Common myeloid progenitor, CD34-positive (primary cell): ENCODE results near the gene PIAS1.
A peak's percentile ranks its signal among the peaks of the same experiment; 100 is the strongest.

ENCODE experiments used
- CTCF ChIA-PET: fragments of 350-600 bp; sonication (Branson Sonifier 250); formaldehyde crosslinking; loops from one replicate; lab custom pipeline; 2021; ENCODE audit warnings: antibody characterized with exemption; lab: Charles Lee
- POLR2A ChIA-PET: fragments of 350-600 bp; sonication (Branson Sonifier 250); formaldehyde crosslinking; loops from one replicate; lab custom pipeline; 2021; ENCODE audit warnings: antibody characterized with exemption; lab: Charles Lee
- DNase-seq, 3 donors: peaks; one replicate each; pipeline versions ENCODE4 v3.0.0 to v3.0.0-alpha.2; 2013
- H3K27ac ChIP-seq, 2 experiments: 1 replicate in 1 of 2; 2 replicates in 1 of 2; pipeline ENCODE4 v1.7.0; 2013; ENCODE audit warnings: inconsistent platforms in 2 of 2, low read length in 2 of 2, mild to moderate bottlenecking in 2 of 2, low read depth in 1 of 2, moderate library complexity in 1 of 2; ENCODE audit not compliant: severe bottlenecking in 2 of 2, insufficient read depth in 1 of 2, poor library complexity in 1 of 2
- H3K27me3 ChIP-seq, 5 experiments: replicated peaks in 2 of 5; 1 replicate in 3 of 5; 2 replicates in 2 of 5; pipeline versions ENCODE4 v1.6.1 to v1.7.0; 2013; ENCODE audit warnings: low read length in 4 of 5, mild to moderate bottlenecking in 2 of 5, moderate library complexity in 2 of 5, inconsistent platforms in 1 of 5; ENCODE audit not compliant: insufficient read depth in 5 of 5, control insufficient read depth in 4 of 5
- H3K36me3 ChIP-seq, 4 experiments: 1 replicate in 2 of 4; 2 replicates in 2 of 4; pipeline versions ENCODE4 v1.6.1 to v1.7.0; 2013; ENCODE audit warnings: low read length in 3 of 4, control low read depth in 1 of 4, mild to moderate bottlenecking in 1 of 4; ENCODE audit not compliant: control insufficient read depth in 4 of 4, insufficient read depth in 4 of 4
- H3K4me1 ChIP-seq, 4 experiments: 1 replicate in 3 of 4; 2 replicates in 1 of 4; pipeline versions ENCODE4 v1.6.1 to v1.7.1; 2013; ENCODE audit warnings: low read length in 3 of 4, mild to moderate bottlenecking in 3 of 4, control low read depth in 1 of 4, inconsistent platforms in 1 of 4, moderate library complexity in 1 of 4; ENCODE audit not compliant: control insufficient read depth in 4 of 4, insufficient read depth in 4 of 4; ENCODE audit errors: control extremely low read depth in 1 of 4
- H3K4me3 ChIP-seq, 7 experiments: 1 replicate in 4 of 7; 2 replicates in 3 of 7; pipeline versions ENCODE4 v1.5.1 to v1.7.0; 2013; ENCODE audit warnings: mild to moderate bottlenecking in 7 of 7, low read length in 6 of 7, moderate library complexity in 6 of 7, inconsistent platforms in 2 of 7, low read depth in 2 of 7, control low read depth in 1 of 7; ENCODE audit not compliant: insufficient read depth in 4 of 7, control insufficient read depth in 1 of 7; ENCODE audit errors: extremely low read depth in 1 of 7
- H3K9me3 ChIP-seq, 5 experiments: 1 replicate in 4 of 5; 2 replicates in 1 of 5; pipeline versions ENCODE4 v1.6.1 to v1.7.1; 2013; ENCODE audit warnings: low read length in 4 of 5, mild to moderate bottlenecking in 2 of 5, inconsistent platforms in 1 of 5, low read depth in 1 of 5, moderate library complexity in 1 of 5; ENCODE audit not compliant: control insufficient read depth in 4 of 5, insufficient read depth in 2 of 5; ENCODE audit errors: control extremely low read depth in 1 of 5
- WGBS: methylation state at CpG from one replicate; pipeline ENCODE4 v1.1.5; 2013; ENCODE audit not compliant: insufficient coverage; 5-methylcytosine and 5-hydroxymethylcytosine counted together

The PIAS1 gene

GRCh38 chr15:68114840-68115239, 60.7 kb downstream of the PIAS1 start:
- H3K36me3 ChIP-seq = peaks cover 0 to 4% (median 0%) of the 10 kb centered on the region in 4 experiments
- peak in 1 of 3 donors; percentile 45 for DNase-seq
- WGBS = no CpG with 5 or more reads among the region's 2 CpGs
- POLR2A ChIA-PET = no interaction called here
- CTCF ChIA-PET = interaction anchor here (0.9 kb wide), 1 partner anchor 8 kb away, joined by 3 read pairs; no protein-coding TSS in a partner anchor
- H3K27me3 ChIP-seq = no peaks in the 10 kb centered on the region
- H3K9me3 ChIP-seq = peaks cover 0 to under 1% (median 0%) of the 10 kb centered on the region in 5 experiments
- peak overlapping the region; percentile 80 to 90 for H3K27ac ChIP-seq
- peaks cover 5 to 17% (median 11%) of the 10 kb centered on the region in 4 experiments for H3K4me1 ChIP-seq
- peak overlapping the region in 6 of 7 experiments; percentile 43 to 80 (median 64) for H3K4me3 ChIP-seq

DNA sequence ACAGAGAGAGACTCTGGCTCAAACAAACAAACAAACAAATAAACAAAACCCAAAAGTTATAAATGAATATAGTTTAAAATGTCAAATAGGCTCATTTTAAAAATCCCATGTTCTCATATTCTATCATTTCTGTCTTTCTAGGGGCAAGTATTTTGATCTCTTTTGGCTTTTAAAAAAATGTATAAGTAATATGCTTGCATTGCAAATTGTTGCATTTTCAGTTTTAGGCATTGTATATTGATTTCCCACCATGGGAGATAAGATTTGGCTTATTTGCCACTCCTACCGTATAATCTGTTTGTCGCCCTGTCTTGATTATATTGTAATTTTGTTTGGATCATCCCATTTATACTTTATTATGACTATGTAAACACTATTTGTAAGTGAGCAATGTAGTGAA, 70.6 kb downstream of the PIAS1 start:
- H3K9me3 ChIP-seq = peaks cover 0 to 6% (median 3%) of the 10 kb centered on the region in 5 experiments
- POLR2A ChIA-PET = no interaction called here
- no peak for DNase-seq
- no peak overlapping the region for H3K27ac ChIP-seq
- peaks cover 3 to 15% (median 10%) of the 10 kb centered on the region in 4 experiments for H3K36me3 ChIP-seq
- H3K27me3 ChIP-seq = no peaks in the 10 kb centered on the region
- CTCF ChIA-PET = no interaction called here
- H3K4me1 ChIP-seq = no peaks in the 10 kb centered on the region
- no CpG with 5 or more reads among the region's 2 CpGs for WGBS
- H3K4me3 ChIP-seq = no peak overlapping the region

DNA sequence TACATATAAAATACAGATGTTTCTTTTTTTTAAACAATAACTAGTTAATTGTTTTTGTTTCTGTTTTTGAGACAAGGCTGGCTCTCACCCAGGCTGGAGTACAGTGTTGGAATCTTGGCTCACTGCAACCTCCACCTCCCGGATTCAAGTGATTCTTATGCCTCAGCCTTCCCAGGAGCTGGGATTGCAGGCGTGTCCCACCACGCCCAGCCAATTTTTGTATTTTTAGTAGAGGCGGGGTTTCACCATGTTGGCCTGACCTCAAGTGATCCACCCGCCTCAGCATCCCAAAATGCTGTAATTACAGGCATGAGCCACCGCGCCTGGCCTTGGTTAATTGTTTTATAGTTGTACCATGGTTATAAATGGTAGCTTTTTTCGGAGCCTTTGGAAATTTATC, 72.3 kb downstream of the PIAS1 start:
- Histone ChIP-seq H3K4me1 (no peaks in the 10 kb centered on the region), H3K36me3 (peaks cover 3 to 11% (median 8%) of the 10 kb centered on the region in 4 experiments), H3K27me3 (no peaks in the 10 kb centered on the region), H3K27ac (no peak overlapping the region), H3K4me3 (no peak overlapping the region), H3K9me3 (peaks cover 0 to 4% (median under 1%) of the 10 kb centered on the region in 5 experiments)
- no peak for DNase-seq
- 100% methylated on average over 3 of the region's 8 CpGs for WGBS
- POLR2A ChIA-PET = no interaction called here
- CTCF ChIA-PET = interaction anchor here (1.7 kb wide), 1 partner anchor 29 kb away, joined by 4 read pairs; no protein-coding TSS in a partner anchor

- DNase-seq = no peak
- ChIA-PET POLR2A (no interaction called here), CTCF (no interaction called here)
- no peak overlapping the region for H3K27ac ChIP-seq
- 100% methylated on average over 2 of the region's 3 CpGs for WGBS
- H3K36me3 ChIP-seq = peaks cover 2 to 11% (median 5%) of the 10 kb centered on the region in 4 experiments
- no peaks in the 10 kb centered on the region for H3K27me3 ChIP-seq
- H3K4me3 ChIP-seq = no peak overlapping the region
- peaks cover 0 to 4% (median 0%) of the 10 kb centered on the region in 5 experiments for H3K9me3 ChIP-seq
- H3K4me1 ChIP-seq = no peaks in the 10 kb centered on the region
These were observed 75.0 kb downstream of the PIAS1 start for GRCh38 chr15:68129072-68129471.

- peaks cover 0 to 4% (median 2%) of the 10 kb centered on the region in 4 experiments for H3K36me3 ChIP-seq
- no peak overlapping the region for H3K4me3 ChIP-seq
- WGBS = no CpG with 5 or more reads among the region's 3 CpGs
- no peaks in the 10 kb centered on the region for H3K4me1 ChIP-seq
- DNase-seq = no peak
- H3K27ac ChIP-seq = no peak overlapping the region
- ChIA-PET CTCF (interaction anchor here (0.9 to 1.4 kb wide), 4 partner anchors 15 to 263 kb away, joined by 3 to 5 read pairs (median 3); no protein-coding TSS in a partner anchor), POLR2A (no interaction called here)
- no peaks in the 10 kb centered on the region for H3K27me3 ChIP-seq
- H3K9me3 ChIP-seq = peaks cover 0 to under 1% (median 0%) of the 10 kb centered on the region in 5 experiments
These were observed 76.7 kb downstream of the PIAS1 start for GRCh38 chr15:68130851-68131250.

- H3K4me1 ChIP-seq = no peaks in the 10 kb centered on the region
- no peak overlapping the region for H3K4me3 ChIP-seq
- no peak for DNase-seq
- H3K27me3 ChIP-seq = no peaks in the 10 kb centered on the region
- POLR2A ChIA-PET = interaction anchor here (0.6 to 0.7 kb wide), 2 partner anchors 11 to 84 kb away, joined by 3 to 4 read pairs; no protein-coding TSS in a partner anchor
- no peak overlapping the region for H3K27ac ChIP-seq
- H3K9me3 ChIP-seq = no peaks in the 10 kb centered on the region
- CTCF ChIA-PET = no interaction called here
- WGBS = no CpG with 5 or more reads among the region's 1 CpG
- peaks cover 0 to 2% (median 0%) of the 10 kb centered on the region in 4 experiments for H3K36me3 ChIP-seq
These were observed 83.0 kb downstream of the PIAS1 start for GRCh38 chr15:68137096-68137495.

- CTCF ChIA-PET = interaction anchor here (2.8 kb wide), 1 partner anchor 11 kb away, joined by 11 read pairs; no protein-coding TSS in a partner anchor
- Histone ChIP-seq H3K4me3 (no peak overlapping the region), H3K27ac (no peak overlapping the region), H3K4me1 (no peaks in the 10 kb centered on the region), H3K9me3 (no peaks in the 10 kb centered on the region), H3K27me3 (no peaks in the 10 kb centered on the region), H3K36me3 (peaks cover 3 to 34% (median 18%) of the 10 kb centered on the region in 4 experiments)
- no CpG with 5 or more reads among the region's 2 CpGs for WGBS
- POLR2A ChIA-PET = no interaction called here
- no peak for DNase-seq
These were observed 89.0 kb downstream of the PIAS1 start for GRCh38 chr15:68143129-68143528.
